GM12878 (cell line): ENCODE results near the gene CNTNAP2. TPM values are rescaled to one million over a fixed set of nuclear protein-coding genes. Genes with fewer than 3 reads are reported as not detected.

ENCODE experiments used
- ATAC-seq: fragments of 200-7000 bp; cut with Tn5 transposase; 3 replicates; pipeline ENCODE4 v1.9.1; 2020; ENCODE audit warnings: mild to moderate bottlenecking, moderate library complexity
- BruUV-seq: library from RNA; stranded (reverse); fragments of 400-500 nt; replicated peaks from 2 replicates; lab custom pipeline; 2021; lab: Mats Ljungman, UMichigan
- CTCF ChIA-PET: fragments of 300-600 bp; sonication (Branson Sonifier 250); formaldehyde crosslinking; extraction: SDS; loops from one replicate; lab custom pipeline; 2021; ENCODE audit warnings: inconsistent platforms; lab: Yijun Ruan, JAX
- POLR2A ChIA-PET: fragments of 350-600 bp; formaldehyde crosslinking; extraction: SDS; loops from one replicate; lab custom pipeline; 2021; ENCODE audit warnings: inconsistent platforms; lab: Charles Lee
- RAD21 ChIA-PET: fragments of 300-600 bp; sonication (Branson Sonifier 250); formaldehyde crosslinking; loops from one replicate; lab custom pipeline; 2023; ENCODE audit warnings: antibody characterized with exemption; ENCODE audit not compliant: unreplicated experiment; lab: Charles Lee
- SMC1A ChIA-PET: fragments of 300-600 bp; sonication (Branson Sonifier 250); formaldehyde crosslinking; loops from one replicate; lab custom pipeline; 2023; ENCODE audit not compliant: unreplicated experiment, uncharacterized antibody; lab: Charles Lee
- DNase-seq: peaks from one replicate; pipeline ENCODE4 v3.0.0-alpha.2; 2011; ENCODE audit warnings: low read depth, low spot score
- FAIRE-seq: peaks from 3 replicates; lab custom pipeline; 2011; peaks lifted over from hg19 to GRCh38; lab: Jason Lieb, UNC
- H2AFZ ChIP-seq: 2 replicates; pipeline ENCODE4 v1.6.0; 2011; ENCODE audit warnings: low read depth, low read length, control low read depth; ENCODE audit not compliant: control insufficient read depth
- H3K27ac ChIP-seq: 2 replicates; pipeline ENCODE4 v1.5.1; 2011; ENCODE audit warnings: control low read depth; ENCODE audit not compliant: control insufficient read depth, insufficient read depth
- H3K27me3 ChIP-seq, 2 experiments: replicated peaks in 1 of 2; 2 replicates each; pipeline versions ENCODE4 v1.6.0 to v1.6.1; 2011; ENCODE audit warnings: low read length in 1 of 2; ENCODE audit not compliant: control insufficient read depth in 2 of 2, insufficient read depth in 2 of 2
- H3K36me3 ChIP-seq, 2 experiments: 2 replicates each; pipeline ENCODE4 v1.5.1; 2011; ENCODE audit warnings: low read length in 1 of 2; ENCODE audit not compliant: control insufficient read depth in 2 of 2, insufficient read depth in 2 of 2
- H3K4me1 ChIP-seq: 2 replicates; pipeline ENCODE4 v1.6.1; 2011; ENCODE audit warnings: mild to moderate bottlenecking, low read length, moderate library complexity, mixed read lengths; ENCODE audit not compliant: control insufficient read depth, insufficient read depth
- H3K4me2 ChIP-seq: 2 replicates; pipeline ENCODE4 v1.6.0; 2011; ENCODE audit warnings: control low read depth; ENCODE audit not compliant: control insufficient read depth, insufficient read depth
- H3K4me3 ChIP-seq: fragments of 200-600 bp; sonication (generic); 2 replicates; pipeline ENCODE4 v1.5.1; 2016
- H3K79me2 ChIP-seq: 2 replicates; pipeline ENCODE4 v1.6.0; 2011; ENCODE audit warnings: low read length; ENCODE audit not compliant: control insufficient read depth, insufficient read depth
- H3K9ac ChIP-seq: 2 replicates; pipeline ENCODE4 v1.8.0; 2011; ENCODE audit warnings: low read length, control low read depth, mixed read lengths; ENCODE audit not compliant: control insufficient read depth, insufficient read depth
- H3K9me3 ChIP-seq: replicated peaks from 3 replicates; pipeline ENCODE4 v1.5.1; 2011; ENCODE audit warnings: mild to moderate bottlenecking, low read length; ENCODE audit not compliant: control insufficient read depth, insufficient read depth
- H4K20me1 ChIP-seq: 2 replicates; pipeline ENCODE4 v1.6.0; 2011; ENCODE audit not compliant: control insufficient read depth, insufficient read depth
- EZH2 ChIP-seq: IDR thresholded peaks from 2 replicates; pipeline ENCODE4 v1.6.1; 2012; ENCODE audit warnings: low read depth, mild to moderate bottlenecking, control low read depth, inconsistent platforms, low read length, borderline replicate concordance; ENCODE audit not compliant: control insufficient read depth
- HDAC6 ChIP-seq: fragments of 200-600 bp; sonication (generic); IDR thresholded peaks from one replicate; pipeline ENCODE4 v1.8.0; 2017; ENCODE audit warnings: antibody characterized with exemption; ENCODE audit not compliant: unreplicated experiment
- JUNB ChIP-seq: IDR thresholded peaks from 2 replicates; pipeline ENCODE4 v1.6.1; 2016; ENCODE audit warnings: antibody characterized with exemption, mild to moderate bottlenecking
- JUND ChIP-seq: IDR thresholded peaks from 2 replicates; pipeline ENCODE4 v1.6.1; 2012; ENCODE audit warnings: low read depth, mild to moderate bottlenecking, low read length, improper control_type of control experiment, moderate library complexity
- KAT2A ChIP-seq: conservative IDR thresholded peaks from 2 replicates; pipeline ENCODE4 v1.6.1; 2011; ENCODE audit warnings: low read depth, low read length; ENCODE audit not compliant: control insufficient read depth
- KDM1A ChIP-seq: fragments of 200-600 bp; sonication (generic); IDR thresholded peaks from 2 replicates; pipeline ENCODE4 v1.6.1; 2016; ENCODE audit warnings: borderline replicate concordance
- MEF2A ChIP-seq: IDR thresholded peaks from 2 replicates; pipeline ENCODE4 v1.6.1; 2011; ENCODE audit warnings: low read depth, mild to moderate bottlenecking, low read length, moderate library complexity; ENCODE audit not compliant: insufficient read depth
- PAX5 ChIP-seq: IDR thresholded peaks from 2 replicates; pipeline ENCODE4 v1.6.1; 2011; ENCODE audit warnings: low read depth, low read length, borderline replicate concordance
- PKNOX1 ChIP-seq: fragments of 450-650 bp; IDR thresholded peaks from 2 replicates; pipeline ENCODE4 v1.6.1; 2016; ENCODE audit warnings: mild to moderate bottlenecking
- SKIL ChIP-seq: fragments of 450-650 bp; IDR thresholded peaks from 2 replicates; pipeline ENCODE4 v1.6.1; 2017; ENCODE audit warnings: mild to moderate bottlenecking, low read depth, inconsistent platforms; ENCODE audit not compliant: poor library complexity, severe bottlenecking
- SREBF1 ChIP-seq: IDR thresholded peaks from 2 replicates; pipeline ENCODE4 v1.6.1; 2012; ENCODE audit warnings: mild to moderate bottlenecking, low read length
- ZBED1 ChIP-seq: IDR thresholded peaks from 2 replicates; pipeline ENCODE4 v1.6.1; 2016; ENCODE audit warnings: borderline replicate concordance
- ZBTB11 ChIP-seq: fragments of 450-650 bp; formaldehyde crosslinking; IDR thresholded peaks from 2 replicates; pipeline ENCODE4 v1.5.0; 2022; ENCODE audit warnings: mild to moderate bottlenecking, missing genetic modification characterization
- ZNF217 ChIP-seq: fragments of 450-650 bp; IDR thresholded peaks from 2 replicates; pipeline ENCODE4 v1.6.1; 2017; ENCODE audit warnings: antibody characterized with exemption, mild to moderate bottlenecking
- WGBS: methylation state at CpG from one replicate; pipeline ENCODE4 v1.1.6; 2016; ENCODE audit warnings: low lambda C conversion rate; ENCODE audit not compliant: insufficient replicate concordance, insufficient coverage; ENCODE audit errors: missing lambda C conversion rate; 5-methylcytosine and 5-hydroxymethylcytosine counted together
- in situ Hi-C: fragments of 300-500 bp; cut with MboI; formaldehyde crosslinking; loops from 9 replicates; pipeline ENCODE4 v1.14.3; 2018; ENCODE audit warnings: mixed read lengths
- intact Hi-C: fragments of 100-400 bp; cut with micrococcal nuclease; formaldehyde crosslinking; loops from one replicate; pipeline ENCODE4 v1.14.2; 2022; ENCODE audit not compliant: unreplicated experiment
- polyA plus RNA-seq, 11 experiments: library from polyadenylated mRNA; depleted of rRNA in 4 of 11; unstranded in 6 of 11; stranded (reverse) in 5 of 11; fragments of >200 nt; fragmentation: Nextera tagmentation in 4 of 11; fragmentation: Illumina TruSeq in 1 of 11; extraction: Ambion mirVana in 4 of 11; extraction: Trizol in 1 of 11; gene quantifications; 1 replicate in 1 of 11; 2 replicates in 10 of 11; pipeline versions ENCODE4 v1.2.1 to v1.2.3, GENCODE V29; 2011 to 2016; ENCODE audit warnings: inconsistent platforms in 2 of 11, missing spikeins in 2 of 11, low read depth in 1 of 11
- total RNA-seq, 4 experiments: library from RNA; depleted of rRNA in 3 of 4; stranded (reverse); fragments of >200 nt in 3 of 4; fragmentation: Illumina TruSeq in 1 of 4; extraction: Trizol in 1 of 4; gene quantifications; 2 replicates each; pipeline versions ENCODE4 v1.2.1 to v1.2.3, GENCODE V29; 2013 to 2021
- TF ChIP-seq, protein P1 (sequence below): fragments of 450-650 bp; IDR thresholded peaks from 2 replicates; pipeline ENCODE4 v1.6.1; 2017; ENCODE audit warnings: mild to moderate bottlenecking, moderate library complexity

CNTNAP2 gene
- total and polyA plus RNA-seq, 10 of the 15 experiments (the other 5 are each of a cell fraction or from before 2014, with no cell fraction given): 0.03 to 0.08 (median 0.03) TPM; not detected in 7

DNA sequence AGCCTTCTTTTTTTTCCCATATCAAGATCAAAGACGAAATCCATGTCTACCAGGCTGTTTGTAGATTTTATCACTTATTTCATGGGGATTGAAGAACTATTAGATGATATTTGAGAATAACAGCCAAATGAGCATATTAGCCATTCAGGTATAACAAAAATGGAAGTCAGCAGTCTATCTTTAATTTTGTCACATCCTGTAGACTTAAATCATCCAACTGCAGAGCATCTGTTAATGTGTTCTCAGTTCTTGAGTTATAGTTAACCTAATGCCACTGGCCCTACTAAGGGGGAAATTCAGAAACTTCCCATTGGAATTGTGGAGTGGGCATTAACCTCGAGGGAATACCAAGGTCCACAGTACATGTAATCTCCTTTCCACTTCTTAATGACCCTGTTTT is 380.1 kb downstream of the CNTNAP2 start:
- ATAC-seq (no peak), DNase-seq (no peak), FAIRE-seq (no peak)
- no peaks in the 10 kb centered on the region for H3K4me1 ChIP-seq
- POLR2A ChIA-PET: no interaction called here
- no peak overlapping the region for H3K27ac ChIP-seq
- no peaks in the 10 kb centered on the region for H3K79me2 ChIP-seq
- SMC1A ChIA-PET: no interaction called here
- CTCF ChIA-PET: no interaction called here
- intact Hi-C loops (no loop called here), in situ Hi-C loops (no loop called here)
- H4K20me1 ChIP-seq: no peaks in the 10 kb centered on the region
- WGBS: 0% methylated on average over 2 of the region's 2 CpGs
- no peaks in the 10 kb centered on the region for H3K27me3 ChIP-seq
- no TSS peak for BruUV-seq
- no peaks in the 10 kb centered on the region for H3K36me3 ChIP-seq
- no peaks in the 10 kb centered on the region for H3K9me3 ChIP-seq
- RAD21 ChIA-PET: no interaction called here
- no peak overlapping the region for H3K4me2 ChIP-seq
- no peak overlapping the region for H3K4me3 ChIP-seq
- no peak overlapping the region for H3K9ac ChIP-seq
- no peak overlapping the region for H2AFZ ChIP-seq
- TF ChIP-seq PKNOX1: no peak
- no peak for TF ChIP-seq EZH2
- TF ChIP-seq PAX5: no peak
- TF ChIP-seq SKIL: no peak
- TF ChIP-seq ZBTB11: no peak
- no peak for TF ChIP-seq ZNF217
- no peak for TF ChIP-seq JUNB
- TF ChIP-seq JUND: no peak
- no peak for TF ChIP-seq HDAC6
- TF ChIP-seq, protein P1, sequence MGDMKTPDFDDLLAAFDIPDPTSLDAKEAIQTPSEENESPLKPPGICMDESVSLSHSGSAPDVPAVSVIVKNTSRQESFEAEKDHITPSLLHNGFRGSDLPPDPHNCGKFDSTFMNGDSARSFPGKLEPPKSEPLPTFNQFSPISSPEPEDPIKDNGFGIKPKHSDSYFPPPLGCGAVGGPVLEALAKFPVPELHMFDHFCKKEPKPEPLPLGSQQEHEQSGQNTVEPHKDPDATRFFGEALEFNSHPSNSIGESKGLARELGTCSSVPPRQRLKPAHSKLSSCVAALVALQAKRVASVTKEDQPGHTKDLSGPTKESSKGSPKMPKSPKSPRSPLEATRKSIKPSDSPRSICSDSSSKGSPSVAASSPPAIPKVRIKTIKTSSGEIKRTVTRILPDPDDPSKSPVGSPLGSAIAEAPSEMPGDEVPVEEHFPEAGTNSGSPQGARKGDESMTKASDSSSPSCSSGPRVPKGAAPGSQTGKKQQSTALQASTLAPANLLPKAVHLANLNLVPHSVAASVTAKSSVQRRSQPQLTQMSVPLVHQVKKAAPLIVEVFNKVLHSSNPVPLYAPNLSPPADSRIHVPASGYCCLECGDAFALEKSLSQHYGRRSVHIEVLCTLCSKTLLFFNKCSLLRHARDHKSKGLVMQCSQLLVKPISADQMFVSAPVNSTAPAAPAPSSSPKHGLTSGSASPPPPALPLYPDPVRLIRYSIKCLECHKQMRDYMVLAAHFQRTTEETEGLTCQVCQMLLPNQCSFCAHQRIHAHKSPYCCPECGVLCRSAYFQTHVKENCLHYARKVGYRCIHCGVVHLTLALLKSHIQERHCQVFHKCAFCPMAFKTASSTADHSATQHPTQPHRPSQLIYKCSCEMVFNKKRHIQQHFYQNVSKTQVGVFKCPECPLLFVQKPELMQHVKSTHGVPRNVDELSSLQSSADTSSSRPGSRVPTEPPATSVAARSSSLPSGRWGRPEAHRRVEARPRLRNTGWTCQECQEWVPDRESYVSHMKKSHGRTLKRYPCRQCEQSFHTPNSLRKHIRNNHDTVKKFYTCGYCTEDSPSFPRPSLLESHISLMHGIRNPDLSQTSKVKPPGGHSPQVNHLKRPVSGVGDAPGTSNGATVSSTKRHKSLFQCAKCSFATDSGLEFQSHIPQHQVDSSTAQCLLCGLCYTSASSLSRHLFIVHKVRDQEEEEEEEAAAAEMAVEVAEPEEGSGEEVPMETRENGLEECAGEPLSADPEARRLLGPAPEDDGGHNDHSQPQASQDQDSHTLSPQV: no peak
- TF ChIP-seq KDM1A: no peak
- no peak for TF ChIP-seq KAT2A
- no peak for TF ChIP-seq SREBF1
- TF ChIP-seq MEF2A: no peak
- TF ChIP-seq ZBED1: no peak
